HFF-Myc (cell line): Measurements from ENCODE around the gene CTNNA3.

Source experiments
- DNase-seq: peaks from one replicate; pipeline ENCODE4 v3.0.0-alpha.2; 2011; ENCODE audit warnings: low read depth; ENCODE audit errors: extremely low read depth
- H3K4me3 ChIP-seq: replicated peaks from 2 replicates; pipeline ENCODE4 v1.5.1; 2011; ENCODE audit warnings: low read depth, mild to moderate bottlenecking, control low read depth, low read length
- TF ChIP-seq, protein P1 (sequence below): IDR thresholded peaks from 2 replicates; pipeline ENCODE4 v1.5.1; 2012; ENCODE audit warnings: mild to moderate bottlenecking, low read depth, low read length, control low read depth; ENCODE audit errors: missing control alignments

The CTNNA3 gene

DNA sequence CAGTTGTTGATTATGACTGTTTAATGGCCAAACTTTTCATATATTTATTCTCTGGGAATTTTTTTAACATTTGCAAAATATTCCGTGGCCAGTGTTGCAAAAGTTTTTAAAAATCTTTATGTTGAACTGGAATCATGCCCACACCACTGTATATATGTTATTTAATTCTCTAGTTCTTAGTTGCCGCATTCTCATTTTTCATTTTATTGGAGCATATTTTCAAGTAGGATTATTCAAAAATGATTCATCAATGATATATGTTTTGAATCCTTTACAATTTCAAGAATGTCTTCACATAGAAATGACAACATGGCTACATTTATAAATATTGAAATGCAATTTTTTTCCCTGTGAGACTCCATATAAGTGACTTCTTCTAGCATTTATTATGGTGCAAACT is 958.8 kb downstream of the CTNNA3 start:
- no peak for DNase-seq
- TF ChIP-seq, protein P1, sequence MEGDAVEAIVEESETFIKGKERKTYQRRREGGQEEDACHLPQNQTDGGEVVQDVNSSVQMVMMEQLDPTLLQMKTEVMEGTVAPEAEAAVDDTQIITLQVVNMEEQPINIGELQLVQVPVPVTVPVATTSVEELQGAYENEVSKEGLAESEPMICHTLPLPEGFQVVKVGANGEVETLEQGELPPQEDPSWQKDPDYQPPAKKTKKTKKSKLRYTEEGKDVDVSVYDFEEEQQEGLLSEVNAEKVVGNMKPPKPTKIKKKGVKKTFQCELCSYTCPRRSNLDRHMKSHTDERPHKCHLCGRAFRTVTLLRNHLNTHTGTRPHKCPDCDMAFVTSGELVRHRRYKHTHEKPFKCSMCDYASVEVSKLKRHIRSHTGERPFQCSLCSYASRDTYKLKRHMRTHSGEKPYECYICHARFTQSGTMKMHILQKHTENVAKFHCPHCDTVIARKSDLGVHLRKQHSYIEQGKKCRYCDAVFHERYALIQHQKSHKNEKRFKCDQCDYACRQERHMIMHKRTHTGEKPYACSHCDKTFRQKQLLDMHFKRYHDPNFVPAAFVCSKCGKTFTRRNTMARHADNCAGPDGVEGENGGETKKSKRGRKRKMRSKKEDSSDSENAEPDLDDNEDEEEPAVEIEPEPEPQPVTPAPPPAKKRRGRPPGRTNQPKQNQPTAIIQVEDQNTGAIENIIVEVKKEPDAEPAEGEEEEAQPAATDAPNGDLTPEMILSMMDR, result no peak
- H3K4me3 ChIP-seq, result no peak overlapping the region

DNA sequence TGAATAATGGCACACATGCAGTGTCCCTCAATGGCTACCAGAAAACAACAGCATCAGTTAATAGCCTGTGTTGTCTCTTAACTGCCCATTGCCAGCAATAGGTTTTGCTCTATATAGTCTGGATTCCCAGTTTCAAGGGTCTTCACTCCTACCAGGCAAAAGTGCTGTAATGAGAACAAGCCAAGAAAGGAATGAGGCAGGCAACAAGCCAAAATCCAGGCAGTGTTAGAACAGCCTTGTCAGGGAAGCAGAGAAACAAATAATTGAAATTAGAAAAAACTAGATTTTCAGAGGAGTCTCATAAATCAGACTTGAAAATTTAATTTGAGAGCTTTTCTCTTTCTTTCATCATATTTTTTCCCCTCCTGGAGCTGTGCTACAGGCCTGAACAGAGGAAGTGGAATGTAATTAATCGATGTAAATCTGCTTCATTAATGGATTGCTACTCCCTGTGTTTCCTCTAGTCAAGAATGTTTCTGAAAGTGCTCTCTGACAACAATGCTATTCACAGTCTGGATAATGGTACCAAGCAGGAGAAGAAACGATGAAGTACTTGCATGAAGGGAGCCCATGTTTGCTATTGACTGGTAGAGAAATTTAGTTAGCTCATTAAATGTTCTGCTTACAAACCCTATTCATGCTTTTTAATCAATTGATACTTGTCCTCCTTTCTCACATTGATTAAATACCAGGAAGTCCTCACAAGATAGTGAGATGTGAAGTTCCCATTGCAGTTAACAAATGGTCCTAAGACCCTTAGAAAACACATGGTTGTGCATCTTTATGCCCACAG is 972.2 kb downstream of the CTNNA3 start:
- no peak for DNase-seq
- TF ChIP-seq, protein P1, result no peak
- H3K4me3 ChIP-seq, result no peak overlapping the region

DNA sequence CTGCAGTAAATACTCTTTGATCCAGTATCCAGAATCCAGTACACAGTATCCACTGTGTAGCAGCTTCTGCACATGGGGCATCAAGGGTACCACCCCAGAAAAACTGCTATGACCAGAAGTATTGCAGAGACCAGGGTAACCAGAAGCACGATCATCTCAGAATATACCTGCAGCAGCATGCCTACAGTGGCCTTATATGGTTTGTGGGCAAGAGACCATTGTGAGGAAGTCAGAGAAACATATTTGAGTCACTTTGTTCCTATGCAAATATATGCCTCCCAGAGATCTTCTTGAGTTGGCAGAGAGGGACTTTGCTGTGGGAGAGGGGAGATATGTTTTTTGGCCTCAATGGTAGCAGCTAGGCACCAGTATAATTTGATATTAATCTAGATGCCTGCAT is 976.5 kb downstream of the CTNNA3 start:
- DNase-seq, result no peak
- TF ChIP-seq, protein P1, result no peak
- H3K4me3 ChIP-seq, result no peak overlapping the region

- TF ChIP-seq, protein P1, result no peak
- no peak for DNase-seq
- H3K4me3 ChIP-seq, result no peak overlapping the region
These were observed 978.6 kb downstream of the CTNNA3 start for GRCh38 chr10:66717231-66717981.

DNA sequence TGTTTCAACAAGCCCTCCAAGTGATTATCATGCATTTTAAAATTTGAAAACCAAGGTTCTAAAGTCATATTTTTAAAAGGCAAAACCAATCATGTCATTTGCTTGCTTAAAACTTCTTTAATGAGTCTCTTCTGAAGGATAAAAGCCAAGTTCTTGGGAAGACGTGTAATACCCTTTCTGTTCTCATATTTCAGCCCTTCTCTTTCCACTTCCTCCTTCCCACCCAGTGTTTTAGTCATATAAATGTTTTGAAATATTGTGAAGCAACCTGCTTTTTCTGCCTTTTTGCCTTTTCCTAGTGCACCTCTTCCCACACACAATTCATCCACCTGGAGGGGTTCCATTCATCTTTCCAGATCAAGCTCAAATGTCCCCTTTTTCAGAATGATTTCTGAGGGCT is 981.3 kb downstream of the CTNNA3 start:
- H3K4me3 ChIP-seq, result no peak overlapping the region
- TF ChIP-seq, protein P1, result no peak
- no peak for DNase-seq

DNA sequence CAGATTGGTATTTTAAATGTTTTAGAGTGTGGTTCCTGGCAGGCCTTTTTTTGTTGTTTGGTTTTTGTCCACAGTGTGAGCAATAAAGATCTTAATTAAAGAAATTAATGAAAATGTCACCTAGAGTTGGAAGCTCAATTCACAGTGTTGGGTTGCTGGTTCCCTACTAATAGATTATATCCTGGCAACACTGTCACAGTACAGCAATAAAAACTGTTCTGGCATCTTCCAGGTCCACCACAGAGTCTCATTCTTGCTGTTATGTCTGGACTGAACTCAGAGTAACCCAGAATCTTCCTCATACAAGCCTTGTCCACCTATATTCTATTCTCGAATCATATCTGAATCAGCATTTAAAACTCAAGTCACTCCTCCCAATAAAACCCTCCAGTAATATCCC is 982.6 kb downstream of the CTNNA3 start:
- no peak overlapping the region for H3K4me3 ChIP-seq
- no peak for DNase-seq
- TF ChIP-seq, protein P1, result no peak
